Nucleus accumbens (tissue), 56 donors: ENCODE measurements around the gene M1AP.

Source experiments
- DNase-seq, 56 donors: peaks; one replicate each; lab custom pipeline; 2025; lab: John Stamatoyannopoulos, UW

M1AP gene

GRCh38 chr2:74599676-74600075, 48.5 kb downstream of the M1AP start:
- no peak for DNase-seq

GRCh38 chr2:74597410-74597809, 50.7 kb downstream of the M1AP start:
- DNase-seq = no peak

GRCh38 chr2:74596584-74596983, 51.5 kb downstream of the M1AP start:
- no peak for DNase-seq

GRCh38 chr2:74593826-74594772, 54.0 kb downstream of the M1AP start:
- no peak for DNase-seq

GRCh38 chr2:74588664-74589063, 59.5 kb downstream of the M1AP start:
- DNase-seq = no peak

- peak in 39 of 56 donors; percentile 0 to 72 (median 24) for DNase-seq
Measured at GRCh38 chr2:74587664-74588277, 60.4 kb downstream of the M1AP start.

GRCh38 chr2:74585406-74586185, 62.5 kb downstream of the M1AP start:
- peak in 4 of 56 donors; percentile 2 to 29 (median 16) for DNase-seq

- no peak for DNase-seq
Measured at GRCh38 chr2:74584088-74584645, 64.0 kb downstream of the M1AP start.

GRCh38 chr2:74583504-74583903, 64.6 kb downstream of the M1AP start:
- no peak for DNase-seq

- DNase-seq = no peak
Measured at GRCh38 chr2:74582184-74582583, 65.9 kb downstream of the M1AP start.

- DNase-seq = no peak
Measured at GRCh38 chr2:74581463-74581862, 66.7 kb downstream of the M1AP start.

GRCh38 chr2:74578408-74578807, 69.7 kb downstream of the M1AP start:
- DNase-seq = no peak

- peak in 1 of 56 donors; percentile 3 for DNase-seq
Measured at GRCh38 chr2:74577448-74577847, 70.7 kb downstream of the M1AP start.

- peak in 6 of 56 donors; percentile 11 to 21 (median 14) for DNase-seq
Measured at GRCh38 chr2:74576863-74577229, 71.3 kb downstream of the M1AP start.

- no peak for DNase-seq
Measured at GRCh38 chr2:74576211-74576862, 71.8 kb downstream of the M1AP start.

GRCh38 chr2:74575320-74575719, 72.8 kb downstream of the M1AP start:
- no peak for DNase-seq

- DNase-seq = no peak
Measured at GRCh38 chr2:74573747-74574562, 74.2 kb downstream of the M1AP start.

- DNase-seq = no peak
Measured at GRCh38 chr2:74572178-74572925, 75.8 kb downstream of the M1AP start.

GRCh38 chr2:74571058-74571457, 77.1 kb downstream of the M1AP start:
- no peak for DNase-seq
